ENCODE data around the gene MYO9B. TPM values are rescaled to one million over a fixed set of nuclear protein-coding genes. Genes with fewer than 3 reads are reported as not detected.

The MYO9B gene
- polyA plus RNA-seq, 2 of the 4 experiments (the other 2 are of a cell fraction) = 13.0 to 27.7 TPM

DNA sequence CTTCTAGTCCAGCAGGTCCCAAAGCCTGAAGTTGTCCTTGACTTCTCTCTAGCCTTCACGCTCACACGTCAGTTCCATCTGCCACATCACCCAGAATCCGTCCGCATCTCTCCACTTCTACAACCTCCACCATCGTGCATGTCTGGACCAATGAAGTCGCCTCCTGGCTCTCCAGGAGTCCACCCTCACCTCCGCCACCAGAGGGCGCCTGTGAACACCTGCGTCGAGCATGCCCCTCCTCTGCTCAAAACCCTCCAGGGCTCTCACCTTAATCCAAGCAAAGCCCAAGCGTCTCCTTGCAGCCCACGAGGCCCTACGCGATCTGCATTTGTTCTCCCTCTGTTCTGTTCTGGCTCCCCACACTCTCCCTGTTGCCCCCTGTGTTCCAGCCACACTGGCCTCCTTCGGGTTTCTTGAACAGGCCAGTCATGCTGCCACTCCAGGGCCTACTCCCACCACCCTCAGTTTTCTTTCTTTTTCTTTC is 185.3 kb downstream of the MYO9B start:
- POLR2A ChIA-PET = no interaction called here

More for the DNA sequence above, 185.3 kb downstream of the MYO9B start:
- H3K4me3 ChIP-seq = no peak overlapping the region
- DNase-seq (ENCODE audit: low read depth in 1 of 2, low spot score in 1 of 2) = peak; percentile 87 to 89
- no peaks in the 10 kb centered on the region for H3K9me3 ChIP-seq
- WGBS (ENCODE audit: missing lambda C conversion rate) = 7% methylated on average over 15 of the region's 15 CpGs
- peak; percentile 99 for ATAC-seq
- no peak for TF ChIP-seq EHMT2 (IDR thresholded peaks at IDR 0.05; ENCODE audit: low read depth)
- no peak for TF ChIP-seq CEBPB (IDR thresholded peaks at IDR 0.05)
- TF ChIP-seq, protein P1, sequence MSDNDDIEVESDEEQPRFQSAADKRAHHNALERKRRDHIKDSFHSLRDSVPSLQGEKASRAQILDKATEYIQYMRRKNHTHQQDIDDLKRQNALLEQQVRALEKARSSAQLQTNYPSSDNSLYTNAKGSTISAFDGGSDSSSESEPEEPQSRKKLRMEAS (IDR thresholded peaks at IDR 0.05) = peak; percentile 76
- TF ChIP-seq CHD2 (IDR thresholded peaks at IDR 0.05; ENCODE audit: low read length, partially characterized antibody) = no peak
- TF ChIP-seq, protein P2, sequence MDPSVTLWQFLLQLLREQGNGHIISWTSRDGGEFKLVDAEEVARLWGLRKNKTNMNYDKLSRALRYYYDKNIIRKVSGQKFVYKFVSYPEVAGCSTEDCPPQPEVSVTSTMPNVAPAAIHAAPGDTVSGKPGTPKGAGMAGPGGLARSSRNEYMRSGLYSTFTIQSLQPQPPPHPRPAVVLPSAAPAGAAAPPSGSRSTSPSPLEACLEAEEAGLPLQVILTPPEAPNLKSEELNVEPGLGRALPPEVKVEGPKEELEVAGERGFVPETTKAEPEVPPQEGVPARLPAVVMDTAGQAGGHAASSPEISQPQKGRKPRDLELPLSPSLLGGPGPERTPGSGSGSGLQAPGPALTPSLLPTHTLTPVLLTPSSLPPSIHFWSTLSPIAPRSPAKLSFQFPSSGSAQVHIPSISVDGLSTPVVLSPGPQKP (IDR thresholded peaks at IDR 0.05; ENCODE audit: low read depth, low read length) = no peak
- TF ChIP-seq, protein P3, sequence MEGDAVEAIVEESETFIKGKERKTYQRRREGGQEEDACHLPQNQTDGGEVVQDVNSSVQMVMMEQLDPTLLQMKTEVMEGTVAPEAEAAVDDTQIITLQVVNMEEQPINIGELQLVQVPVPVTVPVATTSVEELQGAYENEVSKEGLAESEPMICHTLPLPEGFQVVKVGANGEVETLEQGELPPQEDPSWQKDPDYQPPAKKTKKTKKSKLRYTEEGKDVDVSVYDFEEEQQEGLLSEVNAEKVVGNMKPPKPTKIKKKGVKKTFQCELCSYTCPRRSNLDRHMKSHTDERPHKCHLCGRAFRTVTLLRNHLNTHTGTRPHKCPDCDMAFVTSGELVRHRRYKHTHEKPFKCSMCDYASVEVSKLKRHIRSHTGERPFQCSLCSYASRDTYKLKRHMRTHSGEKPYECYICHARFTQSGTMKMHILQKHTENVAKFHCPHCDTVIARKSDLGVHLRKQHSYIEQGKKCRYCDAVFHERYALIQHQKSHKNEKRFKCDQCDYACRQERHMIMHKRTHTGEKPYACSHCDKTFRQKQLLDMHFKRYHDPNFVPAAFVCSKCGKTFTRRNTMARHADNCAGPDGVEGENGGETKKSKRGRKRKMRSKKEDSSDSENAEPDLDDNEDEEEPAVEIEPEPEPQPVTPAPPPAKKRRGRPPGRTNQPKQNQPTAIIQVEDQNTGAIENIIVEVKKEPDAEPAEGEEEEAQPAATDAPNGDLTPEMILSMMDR (IDR thresholded peaks at IDR 0.05) = peak; percentile 75
- no peak for TF ChIP-seq ZC3H11A (IDR thresholded peaks at IDR 0.05)
- no peak for TF ChIP-seq PHF8 (IDR thresholded peaks at IDR 0.05; ENCODE audit: borderline replicate concordance, low read depth)
- TF ChIP-seq HEYL (CRISPR knock-in tag; IDR thresholded peaks at IDR 0.05) = no peak
- TF ChIP-seq HOXA7 (CRISPR knock-in tag; IDR thresholded peaks at IDR 0.05) = no peak
- peak; percentile 55 to 63 for TF ChIP-seq RAD21 (conservative IDR thresholded peaks at IDR 0.05 in 1 of 2, IDR thresholded peaks at IDR 0.05 in 1 of 2)
- TF ChIP-seq SREBF2 (IDR thresholded peaks at IDR 0.05) = no peak
- TF ChIP-seq, protein P4, sequence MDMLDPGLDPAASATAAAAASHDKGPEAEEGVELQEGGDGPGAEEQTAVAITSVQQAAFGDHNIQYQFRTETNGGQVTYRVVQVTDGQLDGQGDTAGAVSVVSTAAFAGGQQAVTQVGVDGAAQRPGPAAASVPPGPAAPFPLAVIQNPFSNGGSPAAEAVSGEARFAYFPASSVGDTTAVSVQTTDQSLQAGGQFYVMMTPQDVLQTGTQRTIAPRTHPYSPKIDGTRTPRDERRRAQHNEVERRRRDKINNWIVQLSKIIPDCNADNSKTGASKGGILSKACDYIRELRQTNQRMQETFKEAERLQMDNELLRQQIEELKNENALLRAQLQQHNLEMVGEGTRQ (IDR thresholded peaks at IDR 0.05) = no peak
- no peak for TF ChIP-seq JUN (IDR thresholded peaks at IDR 0.05)
- TF ChIP-seq JUNB (IDR thresholded peaks at IDR 0.05) = no peak
- TF ChIP-seq RFX5 (IDR thresholded peaks at IDR 0.05) = no peak
- no peak for TF ChIP-seq TFCP2L1 (CRISPR knock-in tag; IDR thresholded peaks at IDR 0.05)
- TF ChIP-seq POLR2A (IDR thresholded peaks at IDR 0.05; ENCODE audit: low read length) = no peak
- TF ChIP-seq KDM5A (IDR thresholded peaks at IDR 0.05) = no peak
- TF ChIP-seq EP300 (IDR thresholded peaks at IDR 0.05) = no peak
- no peak for TF ChIP-seq ZSCAN20 (CRISPR knock-in tag; IDR thresholded peaks at IDR 0.05)
- TF ChIP-seq MAZ (IDR thresholded peaks at IDR 0.05; ENCODE audit: borderline replicate concordance, low read depth, low read length) = no peak
- TF ChIP-seq, protein P5, sequence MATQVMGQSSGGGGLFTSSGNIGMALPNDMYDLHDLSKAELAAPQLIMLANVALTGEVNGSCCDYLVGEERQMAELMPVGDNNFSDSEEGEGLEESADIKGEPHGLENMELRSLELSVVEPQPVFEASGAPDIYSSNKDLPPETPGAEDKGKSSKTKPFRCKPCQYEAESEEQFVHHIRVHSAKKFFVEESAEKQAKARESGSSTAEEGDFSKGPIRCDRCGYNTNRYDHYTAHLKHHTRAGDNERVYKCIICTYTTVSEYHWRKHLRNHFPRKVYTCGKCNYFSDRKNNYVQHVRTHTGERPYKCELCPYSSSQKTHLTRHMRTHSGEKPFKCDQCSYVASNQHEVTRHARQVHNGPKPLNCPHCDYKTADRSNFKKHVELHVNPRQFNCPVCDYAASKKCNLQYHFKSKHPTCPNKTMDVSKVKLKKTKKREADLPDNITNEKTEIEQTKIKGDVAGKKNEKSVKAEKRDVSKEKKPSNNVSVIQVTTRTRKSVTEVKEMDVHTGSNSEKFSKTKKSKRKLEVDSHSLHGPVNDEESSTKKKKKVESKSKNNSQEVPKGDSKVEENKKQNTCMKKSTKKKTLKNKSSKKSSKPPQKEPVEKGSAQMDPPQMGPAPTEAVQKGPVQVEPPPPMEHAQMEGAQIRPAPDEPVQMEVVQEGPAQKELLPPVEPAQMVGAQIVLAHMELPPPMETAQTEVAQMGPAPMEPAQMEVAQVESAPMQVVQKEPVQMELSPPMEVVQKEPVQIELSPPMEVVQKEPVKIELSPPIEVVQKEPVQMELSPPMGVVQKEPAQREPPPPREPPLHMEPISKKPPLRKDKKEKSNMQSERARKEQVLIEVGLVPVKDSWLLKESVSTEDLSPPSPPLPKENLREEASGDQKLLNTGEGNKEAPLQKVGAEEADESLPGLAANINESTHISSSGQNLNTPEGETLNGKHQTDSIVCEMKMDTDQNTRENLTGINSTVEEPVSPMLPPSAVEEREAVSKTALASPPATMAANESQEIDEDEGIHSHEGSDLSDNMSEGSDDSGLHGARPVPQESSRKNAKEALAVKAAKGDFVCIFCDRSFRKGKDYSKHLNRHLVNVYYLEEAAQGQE (IDR thresholded peaks at IDR 0.05) = no peak
- TF ChIP-seq, protein P6, sequence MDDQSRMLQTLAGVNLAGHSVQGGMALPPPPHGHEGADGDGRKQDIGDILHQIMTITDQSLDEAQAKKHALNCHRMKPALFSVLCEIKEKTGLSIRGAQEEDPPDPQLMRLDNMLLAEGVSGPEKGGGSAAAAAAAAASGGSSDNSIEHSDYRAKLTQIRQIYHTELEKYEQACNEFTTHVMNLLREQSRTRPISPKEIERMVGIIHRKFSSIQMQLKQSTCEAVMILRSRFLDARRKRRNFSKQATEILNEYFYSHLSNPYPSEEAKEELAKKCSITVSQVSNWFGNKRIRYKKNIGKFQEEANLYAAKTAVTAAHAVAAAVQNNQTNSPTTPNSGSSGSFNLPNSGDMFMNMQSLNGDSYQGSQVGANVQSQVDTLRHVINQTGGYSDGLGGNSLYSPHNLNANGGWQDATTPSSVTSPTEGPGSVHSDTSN (IDR thresholded peaks at IDR 0.05) = no peak
- TF ChIP-seq, protein P7, sequence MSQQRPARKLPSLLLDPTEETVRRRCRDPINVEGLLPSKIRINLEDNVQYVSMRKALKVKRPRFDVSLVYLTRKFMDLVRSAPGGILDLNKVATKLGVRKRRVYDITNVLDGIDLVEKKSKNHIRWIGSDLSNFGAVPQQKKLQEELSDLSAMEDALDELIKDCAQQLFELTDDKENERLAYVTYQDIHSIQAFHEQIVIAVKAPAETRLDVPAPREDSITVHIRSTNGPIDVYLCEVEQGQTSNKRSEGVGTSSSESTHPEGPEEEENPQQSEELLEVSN (IDR thresholded peaks at IDR 0.05; ENCODE audit: borderline replicate concordance, low read depth) = no peak
- peak; percentile 75 for TF ChIP-seq SMC3 (IDR thresholded peaks at IDR 0.05)
- FAIRE-seq = no peak
- peak overlapping the region; percentile 14; the same call in 1 of the 3 replicates for H3K4me2 ChIP-seq
- H3K4me1 ChIP-seq = no peaks in the 10 kb centered on the region
- peak overlapping the region; percentile 47 to 75; a peak in 3 of 6 replicates for H3K27ac ChIP-seq
- CTCF ChIA-PET = interaction anchor here (0.6 to 8.0 kb wide), 27 partner anchors 11 to 603 kb away, joined by 3 to 77 read pairs (median 4); partner anchors contain the start of genes ANKLE1 and OCEL1

Measured in A549 (cell line).